Measurements from ENCODE around the gene U2AF1. TPM values are rescaled to one million over a fixed set of nuclear protein-coding genes. Genes with fewer than 3 reads are reported as not detected.

U2AF1 gene
- total RNA-seq, 1 experiment from 2014 or later: 35.7 TPM

Other genes starting within 250 kb of the U2AF1 start
- gene WDR4, start 228.0 kb downstream of the U2AF1 start, total RNA-seq (2014; rRNA removed; shearing (Covaris generic)): 23.2 and 31.9 TPM in 2 replicates
- 15.3 and 17.1 TPM in 2 replicates for gene NDUFV3, start 214.3 kb downstream of the U2AF1 start, total RNA-seq (2014; rRNA removed; shearing (Covaris generic))
- gene ERVH48-1, start 181.9 kb downstream of the U2AF1 start, total RNA-seq (2014; rRNA removed; shearing (Covaris generic)): not detected in 2 replicates
- gene PKNOX1, start 133.0 kb downstream of the U2AF1 start, total RNA-seq (2014; rRNA removed; shearing (Covaris generic)): 14.3 and 24.7 TPM in 2 replicates
- 0.47 TPM in 1 of 2 replicates, not detected in the other for gene CBS, start 31.7 kb downstream of the U2AF1 start, total RNA-seq (2014; rRNA removed; shearing (Covaris generic))
- gene CRYAA, start 61.4 kb upstream of the U2AF1 start, total RNA-seq (2014; rRNA removed; shearing (Covaris generic)): not detected in 2 replicates